Measurements from ENCODE around the gene ATP8B4.

DNA sequence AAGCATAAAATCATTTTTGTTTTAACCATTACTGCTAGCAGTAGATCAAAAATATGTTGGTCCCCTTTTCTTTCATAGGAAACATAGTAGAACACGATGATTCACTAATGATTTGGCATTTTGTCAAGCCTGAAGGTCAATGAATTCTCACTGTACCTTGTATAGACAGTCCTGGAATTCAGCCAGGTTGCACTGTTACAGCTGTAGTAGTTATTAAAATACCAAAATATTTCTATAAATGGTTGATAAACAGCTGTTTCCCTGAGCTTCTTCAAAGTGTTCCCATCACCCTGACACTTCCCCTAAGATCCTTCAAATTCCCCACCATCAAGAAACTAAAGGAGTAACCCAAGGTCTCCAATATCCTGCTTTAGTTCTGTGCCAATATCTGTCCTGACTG, 200.9 kb downstream of the ATP8B4 start:
- TF ChIP-seq POLR2AphosphoS5 (IDR thresholded peaks at IDR 0.05; ENCODE audit: low read depth, low read length) (no peak), POLR2A (IDR thresholded peaks at IDR 0.05; ENCODE audit: low read depth, low read length) (no peak), POU2F2 (IDR thresholded peaks at IDR 0.05; ENCODE audit: low read depth, low read length) (no peak), TAF1 (IDR thresholded peaks at IDR 0.05; ENCODE audit: low read depth, low read length) (no peak)
